Gastroesophageal sphincter (tissue), 4 donors: ENCODE results near the gene RESP18. TPM values are rescaled to one million over a fixed set of nuclear protein-coding genes. Genes with fewer than 3 reads are reported as not detected.

Experiments
- ATAC-seq: fragments of 150-250 bp; one replicate; pipeline ENCODE4 v1.9.1; 2016; ENCODE audit warnings: mild to moderate bottlenecking, moderate library complexity
- H3K27ac ChIP-seq, 4 donors: fragments of 200-600 bp; sonication (generic) in 3 of 4; 1 replicate in 3 of 4; 2 replicates in 1 of 4; pipeline ENCODE4 v1.5.1; 2016 to 2019
- H3K27me3 ChIP-seq: fragments of 200-600 bp; sonication (generic); one replicate; pipeline ENCODE4 v1.5.1; 2019
- H3K36me3 ChIP-seq, 2 donors: fragments of 200-600 bp; sonication (generic); one replicate each; pipeline ENCODE4 v1.5.1; 2019; ENCODE audit warnings: control low read depth in 1 of 2
- H3K4me1 ChIP-seq, 3 donors: fragments of 200-600 bp; sonication (generic); 1 replicate in 2 of 3; 2 replicates in 1 of 3; pipeline ENCODE4 v1.5.1; 2016 to 2019; ENCODE audit warnings: control low read depth in 2 of 3
- H3K4me3 ChIP-seq, 2 donors: fragments of 200-600 bp; sonication (generic); one replicate each; pipeline ENCODE4 v1.5.1; 2019; ENCODE audit warnings: mild to moderate bottlenecking in 1 of 2, moderate library complexity in 1 of 2
- H3K9me3 ChIP-seq, 3 donors: fragments of 200-600 bp; sonication (generic); one replicate each; pipeline ENCODE4 v1.5.1; 2017 to 2019; ENCODE audit warnings: control low read depth in 2 of 3
- CTCF ChIP-seq, 4 experiments: fragments of 200-600 bp in 2 of 4; fragments of 450-650 bp in 2 of 4; sonication (generic) in 1 of 4; IDR thresholded peaks; one replicate each; pipeline ENCODE4 v1.5.1; 2017 to 2019; ENCODE audit warnings: antibody characterized with exemption in 4 of 4, mild to moderate bottlenecking in 2 of 4, moderate library complexity in 2 of 4
- EP300 ChIP-seq: sonication (generic); formaldehyde crosslinking; IDR thresholded peaks from one replicate; pipeline ENCODE4 v1.6.1; 2017; ENCODE audit warnings: antibody characterized with exemption, mild to moderate bottlenecking
- POLR2A ChIP-seq, 2 donors: fragments of 450-650 bp; IDR thresholded peaks; one replicate each; pipeline ENCODE4 v1.6.1; 2017; ENCODE audit warnings: antibody characterized with exemption in 2 of 2, mild to moderate bottlenecking in 2 of 2, moderate library complexity in 1 of 2
- POLR2AphosphoS5 ChIP-seq: sonication (generic); formaldehyde crosslinking; IDR thresholded peaks from one replicate; pipeline ENCODE4 v1.6.1; 2017; ENCODE audit warnings: antibody characterized with exemption
- WGBS, 2 donors: methylation state at CpG; one replicate each; pipeline ENCODE4 v1.1.5; 2018; ENCODE audit warnings: low coverage in 1 of 2; 5-methylcytosine and 5-hydroxymethylcytosine counted together
- small RNA-seq, 4 donors: library from RNA; depleted of rRNA; stranded (forward); fragments of <200 nt; gene quantifications; one replicate each; pipeline ENCODE3, GENCODE V24; 2016
- total RNA-seq, 4 donors: library from RNA; depleted of rRNA; stranded (reverse); fragments of >200 nt; gene quantifications; one replicate each; pipeline ENCODE4 v1.1.0, GENCODE V29; 2016

RESP18 gene
- total RNA-seq, 4 donors from 2014 or later = not detected

- Histone ChIP-seq H3K4me1 (peaks cover 4 to 60% (median 15%) of the 10 kb centered on the region in 3 donors), H3K27me3 (no peaks in the 10 kb centered on the region), H3K27ac (peak within 1 kb of the TSS; percentile 95 to 99 (median 96)), H3K36me3 (peaks cover 0 to 41% of the 10 kb centered on the region in 2 donors), H3K9me3 (no peaks in the 10 kb centered on the region), H3K4me3 (peak within 1 kb of the TSS; percentile 74 to 81)
- ATAC-seq = peak; percentile 94
- WGBS, 2 donors = 0% methylated on average over 2 to 4 of the region's 65 CpGs
- TF ChIP-seq EP300 (peak; percentile 78), POLR2A (IDR thresholded peaks at IDR 0.05) (peak; percentile 93 to 95), CTCF (IDR thresholded peaks at IDR 0.05) (peak in 1 of 4 experiments; percentile 29), POLR2AphosphoS5 (peak; percentile 97)
Observed at GRCh38 chr2:219279151-219279915, 53.2 kb downstream of the RESP18 start, which contains the start of gene DNAJB2. Gene DNAJB2, plus strand, starts transcription at chr2:219279366. Its CDS starts 468 bp downstream, at chr2:219279834.

- TF ChIP-seq EP300 = no peak
- no peak for TF ChIP-seq POLR2A (IDR thresholded peaks at IDR 0.05)
- no peak for TF ChIP-seq POLR2AphosphoS5
- peak in 1 of 4 experiments; percentile 11 for TF ChIP-seq CTCF (IDR thresholded peaks at IDR 0.05)
- peak overlapping the region; percentile 95 to 99 (median 96) for H3K27ac ChIP-seq
- H3K4me3 ChIP-seq = peak overlapping the region; percentile 74 to 81
- no peaks in the 10 kb centered on the region for H3K9me3 ChIP-seq
- H3K27me3 ChIP-seq = no peaks in the 10 kb centered on the region
- WGBS, 2 donors = 0 to 13% methylated on average over 4 to 9 of the region's 9 CpGs
- no peak for ATAC-seq
- H3K4me1 ChIP-seq = peaks cover 4 to 63% (median 20%) of the 10 kb centered on the region in 3 donors
- H3K36me3 ChIP-seq = peaks cover 0 to 34% of the 10 kb centered on the region in 2 donors
Observed at GRCh38 chr2:219278655-219279150, 53.8 kb downstream of the RESP18 start.

- ATAC-seq = peak; percentile 12
- Histone ChIP-seq H3K36me3 (peaks cover 0 to 27% of the 10 kb centered on the region in 2 donors), H3K4me3 (no peak overlapping the region), H3K27me3 (no peaks in the 10 kb centered on the region), H3K27ac (peak overlapping the region; percentile 95 to 99 (median 96)), H3K9me3 (no peaks in the 10 kb centered on the region), H3K4me1 (peaks cover 4 to 61% (median 20%) of the 10 kb centered on the region in 3 donors)
- WGBS, 2 donors = 20 to 25% methylated on average over 1 to 23 of the region's 25 CpGs
- TF ChIP-seq CTCF (IDR thresholded peaks at IDR 0.05) (peak in 3 of 4 experiments; percentile 95 to 99 (median 97)), EP300 (no peak), POLR2AphosphoS5 (no peak), POLR2A (IDR thresholded peaks at IDR 0.05) (no peak)
Observed at GRCh38 chr2:219277703-219278654, 54.6 kb downstream of the RESP18 start.

Small RNA genes lying within 50 kb of the gene (small RNA-seq; reads per million reads assigned to genes)
- gene AC053503.3 (0 reads per million in 4 donors), gene MIR153-1 (0 to 1.4 (median 0.06) reads per million in 4 donors)

Other genes starting within 250 kb of the RESP18 start
- 10 to 100 TPM; 12.8 to 25.5 (median 17.4) TPM for gene NHEJ1, start 171.9 kb downstream of the RESP18 start, total RNA-seq
- gene SLC23A3, start 162.7 kb downstream of the RESP18 start, total RNA-seq = 1 to 10 TPM in 1 of 4 donors, under 1 TPM in 2, not detected in 1; 0.23 to 1.1 (median 0.27) TPM
- gene CNPPD1, start 155.8 kb downstream of the RESP18 start, total RNA-seq = 10 to 100 TPM; 50.6 to 82.0 (median 66.0) TPM
- gene RETREG2, start 154.5 kb downstream of the RESP18 start, total RNA-seq = 10 to 100 TPM; 49.8 to 63.7 (median 57.6) TPM
- gene ZFAND2B, start 126.0 kb downstream of the RESP18 start, total RNA-seq = 10 to 100 TPM; 34.7 to 44.5 (median 37.6) TPM
- gene ABCB6, start 113.8 kb downstream of the RESP18 start, total RNA-seq = 10 to 100 TPM; 11.4 to 19.6 (median 16.8) TPM
- gene ATG9A, start 103.1 kb downstream of the RESP18 start, total RNA-seq = 10 to 100 TPM; 39.8 to 82.6 (median 47.0) TPM
- gene ANKZF1, start 102.9 kb downstream of the RESP18 start, total RNA-seq = 10 to 100 TPM; 24.3 to 48.4 (median 25.1) TPM
- 1 to 10 TPM; 5.9 to 9.7 (median 6.6) TPM for gene GLB1L, start 87.3 kb downstream of the RESP18 start, total RNA-seq
- 10 to 100 TPM; 10.2 to 14.0 (median 11.6) TPM for gene STK16, start 87.3 kb downstream of the RESP18 start, total RNA-seq
- gene TUBA4B, start 79.5 kb downstream of the RESP18 start, total RNA-seq = not detected
- gene TUBA4A, start 78.8 kb downstream of the RESP18 start, total RNA-seq = 10 to 100 TPM; 33.2 to 89.3 (median 56.2) TPM
- gene DNAJB2, start 53.4 kb downstream of the RESP18 start, total RNA-seq = 10 to 100 TPM; 45.3 to 76.1 (median 54.9) TPM
- 1 to 10 TPM in 2 of 4 donors, under 1 TPM in 1, not detected in 1; 0.58 to 3.0 (median 1.9) TPM for gene PTPRN, start 23.3 kb downstream of the RESP18 start, total RNA-seq
- 10 to 100 TPM; 37.8 to 76.9 (median 59.2) TPM for gene DNPEP, start 55.2 kb upstream of the RESP18 start, total RNA-seq
- gene DES, start 85.6 kb upstream of the RESP18 start, total RNA-seq = over 10,000 TPM; 10,852 to 31,720 (median 15,007) TPM
- gene SPEG, start 102.1 kb upstream of the RESP18 start, total RNA-seq = 100 to 1,000 TPM in 3 of 4 donors, 10 to 100 TPM in 1; 90.2 to 307 (median 214) TPM
- 10 to 100 TPM; 11.3 to 26.4 (median 14.2) TPM for gene GMPPA, start 166.1 kb upstream of the RESP18 start, total RNA-seq
- under 1 TPM in 1 of 4 donors, not detected in 3; 0.16 TPM for gene ASIC4, start 181.7 kb upstream of the RESP18 start, total RNA-seq
- 10 to 100 TPM; 36.0 to 66.0 (median 54.8) TPM for gene CHPF, start 211.1 kb upstream of the RESP18 start, total RNA-seq
- 1 to 10 TPM; 1.6 to 9.5 (median 4.1) TPM for gene TMEM198, start 211.3 kb upstream of the RESP18 start, total RNA-seq
- 100 to 1,000 TPM in 1 of 4 donors, 10 to 100 TPM in 3; 73.2 to 118 (median 81.6) TPM for gene OBSL1, start 238.8 kb upstream of the RESP18 start, total RNA-seq
- gene INHA, start 239.6 kb upstream of the RESP18 start, total RNA-seq = 1 to 10 TPM in 2 of 4 donors, not detected in 2; 1.8 to 4.4 TPM